ENCODE data around the gene AKNA.

AKNA gene

GRCh38 chr9:114416290-114416689 is 28.5 kb upstream of the AKNA start:
- no peak for DNase-seq

DNA sequence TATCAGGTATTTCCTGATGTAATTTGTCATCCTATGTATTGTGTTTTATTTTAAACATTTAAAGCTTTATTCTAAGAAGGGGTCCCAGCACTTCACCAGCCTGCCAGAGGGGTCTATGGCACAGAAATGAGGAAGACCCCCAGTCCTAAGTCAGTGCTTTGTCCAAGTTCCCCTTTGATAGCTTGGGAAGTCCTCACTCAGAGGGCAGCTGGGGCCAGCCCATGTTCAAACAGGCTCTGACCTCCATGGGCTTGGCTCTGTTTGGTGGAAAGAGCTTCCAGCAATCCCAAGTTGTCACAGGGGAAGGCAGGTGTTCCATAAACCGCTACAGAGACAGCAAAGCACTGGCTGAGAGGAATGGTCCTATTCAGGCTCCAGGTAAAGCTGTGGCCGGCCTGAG is 26.6 kb upstream of the AKNA start:
- DNase-seq: no peak

DNA sequence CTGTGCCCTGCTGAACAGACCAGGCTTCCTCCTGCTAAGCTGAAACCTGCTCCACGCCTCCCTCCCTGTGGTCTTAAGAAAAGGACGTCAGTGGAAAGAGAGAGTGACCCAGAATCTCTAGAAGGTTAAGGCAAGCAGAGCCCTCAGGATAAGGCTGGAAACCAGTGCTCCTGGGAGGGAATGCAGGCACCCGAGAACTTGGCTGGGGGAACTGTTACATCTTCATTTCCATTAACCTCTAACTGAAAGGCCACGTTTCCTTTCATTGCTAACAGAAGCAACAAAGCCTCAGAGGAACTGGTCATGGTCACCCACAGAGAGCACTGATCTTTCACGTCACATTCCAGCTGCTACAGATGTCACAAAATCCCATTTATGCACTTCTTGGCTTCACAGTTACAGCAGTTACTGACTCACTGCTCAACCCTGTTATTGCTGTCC is 26.1 kb upstream of the AKNA start:
- no peak for DNase-seq

DNA sequence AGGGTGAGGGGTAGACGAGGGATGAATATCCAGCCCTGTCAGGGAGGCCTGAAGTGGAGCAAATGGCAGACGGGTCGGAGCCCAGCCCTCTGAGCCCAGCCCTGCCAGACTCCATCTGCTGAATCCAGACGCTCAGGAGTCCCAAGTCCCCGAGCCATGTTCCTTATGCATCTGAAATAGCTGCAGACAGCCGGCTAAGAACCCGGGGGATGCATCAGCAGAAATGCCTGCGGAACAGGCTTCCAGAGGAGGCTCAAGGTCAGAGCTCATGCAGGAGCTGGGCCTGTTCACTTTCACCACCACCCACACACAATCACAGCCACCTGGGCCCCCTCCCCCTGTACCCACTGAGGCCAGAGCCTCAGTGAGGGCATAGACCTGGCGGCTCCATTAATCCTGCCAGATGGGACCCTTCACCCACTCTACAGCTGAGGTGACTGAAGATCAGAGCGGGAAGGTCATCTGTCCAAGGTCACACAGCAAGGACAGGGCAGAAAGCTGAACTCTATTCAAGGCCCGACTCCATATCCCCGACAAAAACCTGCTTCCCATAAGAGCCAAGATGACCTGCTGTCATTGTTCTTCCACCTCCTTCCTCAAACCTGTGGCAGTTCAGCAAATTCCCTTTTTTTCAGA is 24.4 kb upstream of the AKNA start:
- no peak for DNase-seq

DNA sequence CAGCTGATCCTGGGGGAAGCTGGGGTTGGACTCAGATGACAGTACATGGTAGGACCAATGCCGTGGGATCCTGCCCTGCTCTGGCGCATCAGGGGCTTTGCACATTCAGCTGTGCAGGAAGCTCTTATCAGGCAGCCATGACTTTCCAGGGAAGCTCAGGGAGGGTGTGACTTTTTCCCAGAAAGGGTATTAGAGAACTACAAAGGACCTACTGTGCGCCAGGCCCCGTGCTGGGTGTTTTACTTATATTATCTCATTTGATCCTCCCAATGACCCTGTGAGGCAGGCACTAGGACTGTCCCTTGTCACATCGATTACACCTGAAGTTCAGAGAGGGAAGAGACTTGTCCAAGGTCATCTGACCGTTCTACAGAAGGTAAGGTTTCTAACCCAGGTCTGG is 23.7 kb upstream of the AKNA start:
- DNase-seq: no peak

DNA sequence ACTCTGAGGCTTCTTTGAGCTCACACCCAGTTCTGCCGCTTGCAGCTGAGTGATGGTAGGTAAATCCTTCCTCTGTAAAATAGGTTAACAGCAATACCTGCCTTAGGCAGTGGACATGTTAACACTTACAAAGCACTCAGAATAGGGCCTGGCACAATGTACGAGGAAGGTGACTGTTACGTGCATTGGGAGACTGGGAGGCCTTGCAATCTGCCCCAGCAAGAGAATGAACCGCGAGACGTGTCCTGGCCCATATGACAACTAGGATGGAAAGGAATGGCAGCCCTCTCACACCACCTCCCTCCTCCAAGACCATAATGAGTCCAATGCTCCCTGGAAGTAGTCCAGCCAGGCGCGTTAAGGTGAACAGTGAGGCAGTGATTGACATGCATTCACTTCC is 23.1 kb upstream of the AKNA start:
- no peak for DNase-seq

GRCh38 chr9:114409842-114410241 is 22.1 kb upstream of the AKNA start:
- no peak for DNase-seq

DNA sequence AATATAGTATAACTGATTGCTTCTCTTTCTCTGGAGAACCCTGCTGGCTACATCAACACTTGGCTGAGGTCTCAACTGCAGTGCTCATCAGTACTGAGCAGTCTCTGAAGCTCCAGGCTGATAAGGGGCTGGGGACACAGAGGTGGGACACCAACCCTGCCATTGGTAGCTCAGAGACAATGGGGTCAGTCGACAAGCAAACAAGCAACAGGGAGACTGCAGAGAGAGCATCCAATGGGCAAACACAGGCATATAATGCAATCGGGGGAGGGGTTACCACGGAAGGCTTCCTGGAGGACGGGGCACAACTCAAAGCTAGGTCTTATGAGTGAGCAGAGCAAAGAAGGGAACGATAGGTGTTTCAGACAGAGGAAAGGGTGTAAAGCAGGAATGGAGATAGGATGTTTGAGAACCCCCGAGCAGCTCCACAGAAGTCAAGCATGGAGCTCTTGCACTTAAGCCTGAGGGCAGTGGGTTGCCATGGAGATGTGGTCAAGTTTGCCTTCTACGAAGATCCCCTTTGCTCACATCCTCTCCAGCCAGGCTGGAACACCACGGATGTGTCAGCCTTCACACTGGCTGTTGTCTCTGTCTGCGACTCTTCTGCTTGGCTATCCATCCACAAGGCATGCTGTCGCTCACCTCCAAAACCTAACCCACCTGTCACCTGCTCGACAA is 21.5 kb upstream of the AKNA start:
- DNase-seq: no peak

- no peak for DNase-seq
Measured at GRCh38 chr9:114408645-114409044, 20.9 kb upstream of the AKNA start.

GRCh38 chr9:114407889-114408288 is 20.1 kb upstream of the AKNA start:
- no peak for DNase-seq

GRCh38 chr9:114406441-114406840 is 18.7 kb upstream of the AKNA start:
- no peak for DNase-seq

GRCh38 chr9:114405294-114406034 is 17.7 kb upstream of the AKNA start:
- peak in 57 of 58 donors; percentile 11 to 88 (median 67) for DNase-seq

GRCh38 chr9:114404531-114404930 is 16.7 kb upstream of the AKNA start:
- no peak for DNase-seq

DNA sequence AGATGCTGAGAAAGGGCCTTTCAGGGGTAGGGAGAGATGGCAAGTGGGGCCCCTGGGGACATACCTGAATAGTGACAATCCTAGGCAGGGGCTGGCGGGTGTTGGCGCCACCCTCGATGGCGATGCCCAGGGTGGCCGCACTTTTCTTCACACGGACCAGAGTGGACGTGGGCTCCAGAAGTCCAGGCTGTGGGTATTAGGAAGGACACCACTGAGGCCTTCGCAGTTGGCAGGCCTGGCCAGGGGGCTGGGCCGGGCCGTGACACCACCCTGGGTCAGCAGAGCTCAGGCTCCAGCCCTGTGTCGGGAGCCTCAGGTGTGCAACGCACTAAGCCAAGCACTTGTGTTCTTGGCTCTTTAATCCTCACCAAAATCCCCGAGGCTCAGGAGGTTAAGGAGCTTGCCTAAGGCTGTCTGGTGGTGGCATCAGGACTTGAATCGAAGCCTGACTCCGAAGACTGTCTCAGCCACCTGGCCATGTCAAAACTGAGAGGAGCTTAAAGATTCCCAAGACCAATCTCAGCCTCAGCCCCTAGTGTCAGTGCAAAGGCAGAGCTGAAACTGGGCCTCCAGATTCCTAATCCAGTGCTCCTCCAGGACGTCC is 15.5 kb upstream of the AKNA start:
- no peak for DNase-seq

DNA sequence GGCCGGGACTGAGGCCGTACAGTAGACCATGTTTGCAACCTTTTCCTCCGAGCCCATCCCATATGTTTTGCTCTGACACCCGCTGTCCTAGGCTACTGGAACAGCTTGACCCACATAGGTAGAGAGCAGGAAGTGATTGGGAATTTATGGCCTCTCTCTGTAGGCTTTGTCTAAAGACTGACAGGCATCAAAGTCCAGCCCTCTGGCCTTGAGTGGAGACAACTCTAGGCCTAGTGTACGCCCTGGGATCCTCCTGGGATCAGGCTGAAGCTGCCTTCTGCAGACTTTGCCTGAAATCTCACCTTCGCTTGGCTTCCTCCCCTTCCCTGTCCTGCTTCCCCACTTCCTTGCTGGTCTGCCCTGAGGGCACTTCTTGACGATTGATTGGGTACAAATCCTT is 13.6 kb upstream of the AKNA start:
- DNase-seq: no peak

DNA sequence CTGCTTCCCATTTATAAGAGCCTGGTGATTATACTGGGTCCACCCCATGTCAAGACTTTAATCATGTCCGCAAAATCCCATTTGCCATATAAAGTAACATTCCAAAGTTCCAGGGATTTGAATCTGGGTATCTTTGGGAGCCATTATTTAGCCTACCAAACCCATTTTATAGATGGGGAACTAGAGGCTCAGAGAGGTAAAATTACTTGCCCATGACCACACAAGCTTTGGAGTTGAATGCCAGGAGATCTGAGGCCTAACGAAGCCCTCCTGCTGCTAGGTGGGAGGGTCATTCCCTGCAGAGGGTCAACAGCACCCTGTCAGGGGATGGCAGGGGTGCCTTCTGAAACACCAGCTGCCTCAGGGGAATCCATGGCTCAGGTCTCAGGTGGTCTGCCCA is 13.0 kb upstream of the AKNA start:
- DNase-seq: no peak

DNA sequence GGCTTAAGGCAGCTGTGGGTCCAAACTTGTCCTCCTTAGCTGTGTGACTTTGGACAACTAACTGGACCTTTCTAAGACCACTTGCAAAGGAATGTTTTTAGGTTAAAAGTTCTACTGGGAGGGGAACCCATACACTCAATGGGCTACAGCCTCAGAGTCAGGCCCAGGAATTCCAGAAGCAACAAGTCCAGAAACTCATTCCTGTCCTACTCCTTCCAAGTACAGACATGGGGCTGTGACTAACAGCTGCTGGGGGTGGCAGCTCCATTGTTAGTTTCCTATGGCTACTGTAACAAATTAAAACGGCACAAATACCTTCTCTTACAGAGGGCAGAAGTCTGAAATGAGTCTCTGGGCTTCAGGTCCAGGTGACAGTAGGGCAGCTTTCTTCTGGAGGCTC is 12.4 kb upstream of the AKNA start:
- DNase-seq: no peak

DNA sequence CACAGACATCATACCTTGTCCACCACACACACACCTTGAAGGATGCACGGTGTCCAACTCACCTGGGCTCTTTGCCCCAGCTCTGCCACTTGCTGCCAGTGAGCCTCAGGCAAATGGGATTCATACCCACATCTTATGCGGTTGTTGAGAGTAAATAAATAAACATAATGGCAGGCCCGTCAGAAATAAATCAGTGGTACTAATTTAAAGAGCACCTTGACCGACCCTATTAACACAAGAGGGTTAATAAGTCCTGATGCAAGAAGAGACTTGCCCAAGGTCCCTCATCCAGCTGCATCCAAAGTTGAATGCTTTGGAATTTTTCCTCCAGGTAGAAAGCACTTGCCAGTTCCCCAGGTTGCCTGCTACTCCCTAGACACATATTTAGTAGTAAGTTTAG is 11.6 kb upstream of the AKNA start:
- DNase-seq: no peak

- peak; percentile 54 to 96 (median 88) for DNase-seq
Measured at GRCh38 chr9:114397848-114398605, 10.2 kb upstream of the AKNA start.

GRCh38 chr9:114397219-114397847 is 9.6 kb upstream of the AKNA start:
- DNase-seq: peak in 4 of 58 donors; percentile 38 to 63 (median 58)

Measured in anterior cingulate cortex (tissue), 58 donors.